Measurements from ENCODE around the gene LAMB2. TPM values are rescaled to one million over a fixed set of nuclear protein-coding genes. Genes with fewer than 3 reads are reported as not detected.

Gene LAMB2
- polyA plus RNA-seq, 1 donor (not counting 4 experiments of a cell fraction or from before 2014, with no cell fraction given), result 108 TPM

DNA sequence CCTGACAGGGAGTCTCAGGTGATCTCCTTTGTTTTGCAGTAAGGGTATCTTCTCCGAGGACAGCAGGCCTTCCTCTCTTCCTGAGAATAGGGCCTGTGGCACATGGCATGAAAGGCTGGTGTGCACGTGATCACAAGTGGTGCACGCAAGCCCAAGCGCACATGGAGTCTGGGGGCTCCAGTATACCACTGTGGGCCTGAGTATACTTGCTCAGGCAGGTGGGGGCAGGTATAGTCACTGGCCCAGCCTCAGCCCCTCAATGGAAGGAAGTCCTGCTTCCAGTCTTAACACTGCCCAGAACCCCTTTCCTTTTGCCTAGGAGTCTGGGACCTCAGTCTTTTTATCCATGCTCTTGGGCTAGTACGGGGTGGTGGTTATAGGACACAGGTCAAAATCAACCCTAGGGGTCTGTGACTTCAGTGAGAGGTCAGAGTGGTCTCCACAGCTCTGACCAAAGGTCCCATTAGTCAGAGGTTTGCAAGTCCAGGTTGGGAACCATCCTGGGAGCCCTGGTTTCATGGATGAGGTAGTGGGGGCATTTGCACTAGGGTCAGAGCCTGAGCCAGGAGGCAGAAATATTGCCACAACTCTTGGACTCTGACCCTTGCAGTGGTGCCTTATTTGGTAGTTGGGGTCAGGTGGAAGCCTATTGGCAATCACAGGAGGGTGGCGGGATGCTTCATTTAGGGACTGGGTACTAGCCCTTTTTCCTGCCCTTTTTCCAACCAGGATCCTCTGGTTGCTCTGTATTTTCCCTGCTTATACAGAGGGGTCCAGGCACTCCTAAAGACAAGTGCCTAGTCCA is 34.1 kb upstream of the LAMB2 start:
- Histone ChIP-seq H3K9me1 (ENCODE audit: control insufficient read depth, extremely low read depth, insufficient read depth, low read length) (no peaks in the 10 kb centered on the region), H3K36me3 (ENCODE audit: control insufficient read depth in 2 of 2, extremely low read depth in 1 of 2, insufficient read depth in 2 of 2, low read length in 2 of 2) (peaks cover 12 to 14% of the 10 kb centered on the region in 2 experiments), H3K4me3 (ENCODE audit: control insufficient read depth in 2 of 3, extremely low read depth in 1 of 3, insufficient read depth in 2 of 3, low read depth in 1 of 3, low read length in 3 of 3) (peak overlapping the region in 2 of 3 experiments; percentile 83 to 95), H3K27ac (ENCODE audit: control insufficient read depth, insufficient read depth, low read length) (peak overlapping the region; percentile 63), H2AFZ (ENCODE audit: control insufficient read depth, low read length) (peak overlapping the region; percentile 98), H3K4me2 (ENCODE audit: control insufficient read depth, extremely low read depth, insufficient read depth, low read depth, low read length) (peak overlapping the region; percentile 51), H4K20me1 (ENCODE audit: control insufficient read depth, extremely low read depth, insufficient read depth, low read length) (no peaks in the 10 kb centered on the region), H3K9ac (ENCODE audit: control insufficient read depth, extremely low read depth, insufficient read depth, low read length) (no peak overlapping the region), H3K4me1 (ENCODE audit: control insufficient read depth, extremely low read depth, insufficient read depth, low read length) (peaks cover 20% of the 10 kb centered on the region), H3K9me3 (ENCODE audit: control insufficient read depth, low read depth, low read length) (no peaks in the 10 kb centered on the region), H3K79me2 (ENCODE audit: control insufficient read depth, insufficient read depth, low read length) (peaks cover 26% of the 10 kb centered on the region), H3K27me3 (ENCODE audit: control insufficient read depth, extremely low read depth, insufficient read depth, low read length) (no peaks in the 10 kb centered on the region)
- dilution Hi-C loops (cut with MboI; ENCODE audit: extremely low pct_ligation_motif_present, low sequenced_read_pairs), result no loop called here
- no peak for FAIRE-seq
- TF ChIP-seq EZH2 (IDR thresholded peaks at IDR 0.05; ENCODE audit: low read length) (no peak), CTCF (optimal IDR thresholded peaks at IDR 0.05 in 1 of 3, IDR thresholded peaks at IDR 0.05 in 1 of 3, conservative IDR thresholded peaks at IDR 0.05 in 1 of 3; ENCODE audit: extremely low read depth in 1 of 3, insufficient read depth in 2 of 3, low read length in 3 of 3) (no peak)
- DNase-seq (ENCODE audit: low read depth, low spot score), result no peak

DNA sequence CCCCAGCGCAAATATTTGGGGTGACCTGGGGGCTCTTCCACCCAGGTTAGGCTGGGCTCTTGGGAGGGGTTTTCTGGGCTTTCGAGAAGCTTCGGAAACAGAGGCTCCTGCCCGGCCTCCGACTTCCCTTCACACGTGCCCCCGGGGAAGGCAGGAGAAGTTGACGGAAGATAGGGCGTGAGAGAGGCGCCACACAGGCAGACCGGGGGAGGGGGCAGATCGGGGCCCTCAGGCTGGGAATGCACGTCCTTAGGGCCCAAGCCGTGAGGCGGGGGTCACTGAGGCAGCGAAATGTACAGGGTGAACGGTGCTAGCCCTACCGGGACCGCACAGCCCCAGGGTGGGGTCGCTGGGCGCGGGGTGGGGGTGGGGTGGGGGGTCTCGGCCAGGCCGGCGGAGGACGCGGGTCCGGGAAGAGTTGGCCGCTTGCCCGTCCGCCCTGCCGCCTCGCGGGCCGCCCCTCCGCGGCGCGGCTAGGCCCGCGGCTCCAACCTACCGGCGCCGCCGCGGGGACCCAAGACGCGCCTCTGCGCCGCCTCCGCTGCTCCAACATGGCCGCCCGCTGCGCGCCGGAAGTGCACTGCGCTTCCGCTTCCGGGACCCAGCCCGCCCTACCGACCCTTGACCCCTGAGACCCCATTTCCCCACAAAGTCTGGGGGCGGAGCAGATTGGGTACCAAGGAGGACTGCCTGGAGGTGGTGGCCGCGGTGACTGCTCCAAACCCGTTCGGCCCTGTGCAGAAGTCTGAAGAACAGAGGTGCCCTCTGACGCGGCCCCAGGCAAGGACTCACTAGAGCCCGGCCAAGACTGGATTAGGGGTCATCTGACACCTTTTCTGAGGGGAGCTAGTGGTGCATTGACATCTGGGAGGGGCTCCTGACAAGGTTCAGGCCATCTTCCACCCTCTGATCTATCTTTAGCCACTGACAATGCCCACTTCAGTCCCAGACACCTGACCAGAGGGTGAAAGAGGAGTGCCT is 33.2 kb upstream of the LAMB2 start, which contains the start of gene CCDC71:
Gene CCDC71, minus strand, starts transcription at position 561 of the 981 bp plus-strand sequence. CDS start 2,123 bp downstream, outside the sequence.
- H3K27me3 ChIP-seq (ENCODE audit: control insufficient read depth, extremely low read depth, insufficient read depth, low read length), result no peaks in the 10 kb centered on the region
- TF ChIP-seq CTCF (optimal IDR thresholded peaks at IDR 0.05 in 1 of 3, IDR thresholded peaks at IDR 0.05 in 1 of 3, conservative IDR thresholded peaks at IDR 0.05 in 1 of 3; ENCODE audit: extremely low read depth in 1 of 3, insufficient read depth in 2 of 3, low read length in 3 of 3) (no peak), EZH2 (IDR thresholded peaks at IDR 0.05; ENCODE audit: low read length) (no peak)
- dilution Hi-C loops (cut with MboI; ENCODE audit: extremely low pct_ligation_motif_present, low sequenced_read_pairs), result no loop called here
- no peaks in the 10 kb centered on the region for H3K9me1 ChIP-seq (ENCODE audit: control insufficient read depth, extremely low read depth, insufficient read depth, low read length)
- H4K20me1 ChIP-seq (ENCODE audit: control insufficient read depth, extremely low read depth, insufficient read depth, low read length), result no peaks in the 10 kb centered on the region
- peak within 1 kb of the TSS; percentile 98 for H2AFZ ChIP-seq (ENCODE audit: control insufficient read depth, low read length)
- peak within 1 kb of the TSS; percentile 89 for H3K4me2 ChIP-seq (ENCODE audit: control insufficient read depth, extremely low read depth, insufficient read depth, low read depth, low read length)
- no peak for FAIRE-seq
- peaks cover 29% of the 10 kb centered on the region for H3K79me2 ChIP-seq (ENCODE audit: control insufficient read depth, insufficient read depth, low read length)
- peak within 1 kb of the TSS; percentile 83 to 97 (median 95) for H3K4me3 ChIP-seq (ENCODE audit: control insufficient read depth in 2 of 3, extremely low read depth in 1 of 3, insufficient read depth in 2 of 3, low read depth in 1 of 3, low read length in 3 of 3)
- H3K9me3 ChIP-seq (ENCODE audit: control insufficient read depth, low read depth, low read length), result no peaks in the 10 kb centered on the region
- peak within 1 kb of the TSS; percentile 63 for H3K27ac ChIP-seq (ENCODE audit: control insufficient read depth, insufficient read depth, low read length)
- peak within 1 kb of the TSS; percentile 90 for H3K9ac ChIP-seq (ENCODE audit: control insufficient read depth, extremely low read depth, insufficient read depth, low read length)
- H3K4me1 ChIP-seq (ENCODE audit: control insufficient read depth, extremely low read depth, insufficient read depth, low read length), result peaks cover 15% of the 10 kb centered on the region
- no peak for DNase-seq (ENCODE audit: low read depth, low spot score)
- peaks cover 12 to 20% of the 10 kb centered on the region in 2 experiments for H3K36me3 ChIP-seq (ENCODE audit: control insufficient read depth in 2 of 2, extremely low read depth in 1 of 2, insufficient read depth in 2 of 2, low read length in 2 of 2)

Data from keratinocyte (primary cell).